Body of pancreas (tissue), 4 donors: ENCODE results near the gene ABI3. TPM values are rescaled to one million over a fixed set of nuclear protein-coding genes. Genes with fewer than 3 reads are reported as not detected.

Experiments used
- ATAC-seq: fragments of 150-250 bp; one replicate; pipeline ENCODE4 v1.9.1; 2016
- DNase-seq, 4 donors: peaks; one replicate each; pipeline ENCODE4 v3.0.0-alpha.2; 2019
- H3K27ac ChIP-seq, 4 donors: fragments of 200-600 bp; sonication (generic); 1 replicate in 3 of 4; 2 replicates in 1 of 4; pipeline versions ENCODE4 v1.5.1 to v1.6.1; 2016 to 2019; ENCODE audit warnings: mild to moderate bottlenecking in 1 of 4, mixed read lengths in 1 of 4, moderate library complexity in 1 of 4
- H3K27me3 ChIP-seq, 2 donors: fragments of 200-600 bp; sonication (generic); one replicate each; pipeline ENCODE4 v1.6.0; 2016; ENCODE audit warnings: mild to moderate bottlenecking in 1 of 2
- H3K36me3 ChIP-seq, 2 donors: fragments of 200-600 bp; sonication (generic); replicated peaks in 1 of 2; 2 replicates each; pipeline ENCODE4 v1.5.1; 2016; ENCODE audit warnings: low read depth in 2 of 2; ENCODE audit not compliant: insufficient read depth in 1 of 2
- H3K4me1 ChIP-seq: fragments of 200-600 bp; sonication (generic); one replicate; pipeline ENCODE4 v1.6.0; 2016
- H3K4me3 ChIP-seq, 2 donors: fragments of 200-600 bp; sonication (generic); 1 replicate in 1 of 2; 2 replicates in 1 of 2; pipeline ENCODE4 v1.5.1; 2016 to 2019
- H3K9me3 ChIP-seq, 3 donors: fragments of 200-600 bp; sonication (generic); 1 replicate in 2 of 3; 2 replicates in 1 of 3; pipeline ENCODE4 v1.5.1; 2016
- POLR2A ChIP-seq, 3 donors: fragments of 450-650 bp; IDR thresholded peaks; one replicate each; pipeline ENCODE4 v1.6.1; 2016; ENCODE audit warnings: antibody characterized with exemption in 3 of 3, mild to moderate bottlenecking in 2 of 3
- WGBS, 2 donors: methylation state at CpG; one replicate each; pipeline ENCODE4 v1.1.5; 2017; 5-methylcytosine and 5-hydroxymethylcytosine counted together
- intact Hi-C: fragments of 100-400 bp; cut with DNase I; formaldehyde crosslinking; loops from one replicate; pipeline ENCODE4 v1.15.1; 2023
- total RNA-seq, 2 donors: library from RNA; depleted of rRNA; stranded (reverse); fragments of >200 nt; gene quantifications; one replicate each; pipeline ENCODE4 v1.1.0, GENCODE V29; 2016
- TF ChIP-seq, protein P1 (sequence below), 7 experiments: fragments of 450-650 bp in 4 of 7; fragments of 200-600 bp in 3 of 7; sonication (generic) in 3 of 7; IDR thresholded peaks; one replicate each; pipeline ENCODE4 v1.5.1; 2016 to 2019; ENCODE audit warnings: antibody characterized with exemption in 7 of 7

Gene ABI3
- total RNA-seq, 2 donors from 2014 or later = 4.9 to 6.3 TPM

DNA sequence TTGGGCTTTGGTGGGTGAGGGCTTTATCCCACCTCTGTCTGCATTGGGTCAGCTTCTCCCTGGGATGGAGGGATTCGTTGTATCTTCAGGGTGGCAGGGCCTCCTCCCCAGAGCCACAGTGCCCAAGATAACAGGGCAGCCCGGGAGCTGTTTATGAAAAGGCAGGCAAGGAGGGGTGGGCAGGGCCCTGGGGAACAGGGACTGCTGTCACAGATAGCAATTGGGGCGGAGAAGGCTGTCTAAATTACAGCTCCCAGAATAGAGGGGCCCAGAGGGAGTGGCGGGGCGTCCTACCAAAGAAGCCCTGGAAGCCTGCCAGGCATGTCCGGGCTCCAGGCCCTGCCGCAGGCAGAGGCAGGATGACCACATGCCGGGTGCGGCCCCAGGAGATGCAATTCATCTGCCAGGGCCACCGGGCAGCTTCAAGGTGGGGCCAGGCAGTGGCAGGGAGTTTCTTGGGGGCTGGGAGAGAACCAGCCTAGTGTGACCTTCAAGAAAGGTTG is 38.8 kb downstream of the ABI3 start:
- intact Hi-C loops = no loop called here
- Histone ChIP-seq H3K27ac (no peak overlapping the region), H3K36me3 (no peaks in the 10 kb centered on the region), H3K27me3 (no peaks in the 10 kb centered on the region), H3K4me3 (no peak overlapping the region), H3K4me1 (no peaks in the 10 kb centered on the region), H3K9me3 (no peaks in the 10 kb centered on the region)
- TF ChIP-seq, protein P1, sequence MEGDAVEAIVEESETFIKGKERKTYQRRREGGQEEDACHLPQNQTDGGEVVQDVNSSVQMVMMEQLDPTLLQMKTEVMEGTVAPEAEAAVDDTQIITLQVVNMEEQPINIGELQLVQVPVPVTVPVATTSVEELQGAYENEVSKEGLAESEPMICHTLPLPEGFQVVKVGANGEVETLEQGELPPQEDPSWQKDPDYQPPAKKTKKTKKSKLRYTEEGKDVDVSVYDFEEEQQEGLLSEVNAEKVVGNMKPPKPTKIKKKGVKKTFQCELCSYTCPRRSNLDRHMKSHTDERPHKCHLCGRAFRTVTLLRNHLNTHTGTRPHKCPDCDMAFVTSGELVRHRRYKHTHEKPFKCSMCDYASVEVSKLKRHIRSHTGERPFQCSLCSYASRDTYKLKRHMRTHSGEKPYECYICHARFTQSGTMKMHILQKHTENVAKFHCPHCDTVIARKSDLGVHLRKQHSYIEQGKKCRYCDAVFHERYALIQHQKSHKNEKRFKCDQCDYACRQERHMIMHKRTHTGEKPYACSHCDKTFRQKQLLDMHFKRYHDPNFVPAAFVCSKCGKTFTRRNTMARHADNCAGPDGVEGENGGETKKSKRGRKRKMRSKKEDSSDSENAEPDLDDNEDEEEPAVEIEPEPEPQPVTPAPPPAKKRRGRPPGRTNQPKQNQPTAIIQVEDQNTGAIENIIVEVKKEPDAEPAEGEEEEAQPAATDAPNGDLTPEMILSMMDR (IDR thresholded peaks at IDR 0.05) = no peak
- no peak for TF ChIP-seq POLR2A (IDR thresholded peaks at IDR 0.05)
- DNase-seq (peak in 1 of 4 donors; percentile 20), ATAC-seq (no peak)
- WGBS, 2 donors = 31 to 43% methylated on average over 4 to 10 of the region's 10 CpGs

DNA sequence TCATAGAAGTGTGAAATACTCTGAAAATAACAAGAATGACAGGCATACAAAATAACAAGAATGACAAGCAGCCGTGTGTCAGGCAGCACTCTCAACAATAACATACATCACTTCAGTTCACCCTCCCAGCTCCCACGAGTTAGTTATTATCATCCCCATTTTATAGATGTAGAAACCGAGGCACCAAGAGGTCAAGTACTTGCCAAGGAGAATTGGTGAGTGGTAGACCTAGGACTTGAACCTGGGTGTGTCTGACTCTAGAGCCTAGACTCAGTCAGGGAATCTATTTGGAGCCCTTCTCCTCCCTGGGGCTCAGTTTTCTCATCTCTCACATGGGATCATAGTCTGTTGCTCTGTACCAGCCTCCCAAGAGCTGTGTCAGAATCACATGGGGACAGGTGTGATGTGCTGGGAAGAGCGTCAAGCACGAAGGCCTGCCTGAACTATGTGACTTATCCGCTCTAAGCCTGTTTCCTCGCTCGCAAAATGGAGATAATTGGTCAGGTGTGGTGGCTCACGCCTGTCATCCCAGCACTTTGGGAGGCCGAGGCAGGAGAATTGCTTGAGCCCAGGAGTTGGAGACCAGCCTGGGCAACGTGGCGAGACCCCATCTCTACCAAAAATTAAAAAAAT is 39.5 kb downstream of the ABI3 start:
- Histone ChIP-seq H3K36me3 (no peaks in the 10 kb centered on the region), H3K4me1 (no peaks in the 10 kb centered on the region), H3K27ac (no peak overlapping the region), H3K27me3 (no peaks in the 10 kb centered on the region), H3K4me3 (no peak overlapping the region), H3K9me3 (no peaks in the 10 kb centered on the region)
- no peak for DNase-seq
- ATAC-seq = no peak
- 80 to 84% methylated on average over 12 of the region's 12 CpGs for WGBS, 2 donors
- no peak for TF ChIP-seq POLR2A (IDR thresholded peaks at IDR 0.05)
- TF ChIP-seq, protein P1 (IDR thresholded peaks at IDR 0.05) = no peak
- intact Hi-C loops = no loop called here

DNA sequence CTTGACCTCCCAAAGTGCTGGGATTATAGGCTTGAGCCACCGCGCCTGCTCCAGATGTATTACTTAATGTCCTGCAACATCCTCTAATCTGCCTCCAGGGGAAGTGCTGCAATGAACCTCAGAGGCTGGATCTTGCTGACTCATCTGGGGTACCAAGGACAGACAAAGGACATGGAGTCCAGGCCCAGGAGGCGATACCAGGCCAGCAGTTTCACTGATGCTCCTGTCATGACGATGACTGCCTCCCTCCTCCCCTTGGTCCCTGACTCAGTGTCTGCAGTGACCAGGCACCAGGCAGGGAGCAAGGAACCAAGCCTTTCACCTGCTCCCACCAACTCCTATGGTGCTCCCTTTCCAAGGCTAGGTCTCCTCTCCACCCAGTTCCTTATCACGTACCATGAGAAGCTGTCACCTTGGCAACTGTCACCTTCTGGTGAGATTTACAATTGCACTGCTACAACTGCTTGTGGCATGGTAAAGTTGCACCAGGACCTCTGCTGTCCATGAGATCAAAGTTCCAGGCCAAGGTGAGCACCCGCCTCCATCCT is 41.7 kb downstream of the ABI3 start:
- H3K36me3 ChIP-seq = no peaks in the 10 kb centered on the region
- intact Hi-C loops = no loop called here
- no peaks in the 10 kb centered on the region for H3K9me3 ChIP-seq
- no peaks in the 10 kb centered on the region for H3K27me3 ChIP-seq
- WGBS, 2 donors = 77 to 79% methylated on average over 6 of the region's 6 CpGs
- DNase-seq (peak in 1 of 4 donors; percentile 34), ATAC-seq (no peak)
- H3K27ac ChIP-seq = no peak overlapping the region
- TF ChIP-seq, protein P1 (IDR thresholded peaks at IDR 0.05) = no peak
- no peak for TF ChIP-seq POLR2A (IDR thresholded peaks at IDR 0.05)
- no peak overlapping the region for H3K4me3 ChIP-seq
- H3K4me1 ChIP-seq = no peaks in the 10 kb centered on the region

DNA sequence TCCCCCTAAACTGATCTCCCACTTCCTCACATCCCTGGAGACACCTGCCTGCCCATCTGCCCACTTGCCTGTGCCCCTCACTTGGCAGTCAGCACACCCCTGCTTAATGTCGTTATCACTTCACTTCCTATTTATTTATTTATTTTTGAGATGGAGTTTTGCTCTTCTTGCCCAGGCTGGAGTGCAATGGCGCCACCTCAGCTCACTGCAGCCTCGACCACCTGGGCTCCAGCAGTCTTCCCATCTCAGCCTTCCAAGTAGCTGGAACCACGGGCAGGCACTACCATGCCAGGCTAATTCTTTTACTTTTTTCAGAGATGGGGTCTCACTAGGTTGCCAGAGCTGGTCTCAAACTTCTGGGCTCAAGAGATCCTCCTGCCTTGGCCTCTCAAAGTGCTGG is 43.6 kb downstream of the ABI3 start:
- ATAC-seq = no peak
- Histone ChIP-seq H3K36me3 (no peaks in the 10 kb centered on the region), H3K9me3 (no peaks in the 10 kb centered on the region), H3K27ac (no peak overlapping the region), H3K27me3 (no peaks in the 10 kb centered on the region), H3K4me3 (no peak overlapping the region), H3K4me1 (no peaks in the 10 kb centered on the region)
- intact Hi-C loops = no loop called here
- DNase-seq = no peak
- 60% methylated on average over 4 of the region's 4 CpGs for WGBS, 2 donors
- TF ChIP-seq, protein P1 (IDR thresholded peaks at IDR 0.05) = no peak
- no peak for TF ChIP-seq POLR2A (IDR thresholded peaks at IDR 0.05)

DNA sequence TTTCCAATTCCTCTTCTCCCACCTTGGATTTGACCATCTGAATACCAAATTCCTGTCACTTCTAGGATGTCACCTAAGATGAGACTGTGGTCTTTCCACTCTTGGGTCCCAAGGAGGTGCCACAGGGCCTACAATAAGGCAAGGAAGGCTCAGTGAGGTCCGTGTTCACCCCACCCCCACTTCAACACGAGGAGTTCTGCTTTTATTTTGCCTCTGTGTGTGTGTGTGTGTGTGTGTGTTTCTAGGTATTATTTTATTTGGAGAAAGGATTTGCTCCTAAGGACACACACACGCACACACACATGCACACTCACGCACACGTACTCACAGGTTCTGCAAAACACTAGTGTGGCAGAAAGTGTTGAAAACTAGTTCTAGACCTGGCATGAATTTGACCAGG is 44.6 kb downstream of the ABI3 start:
- intact Hi-C loops = no loop called here
- DNase-seq (no peak), ATAC-seq (no peak)
- no peak overlapping the region for H3K4me3 ChIP-seq
- H3K9me3 ChIP-seq = no peaks in the 10 kb centered on the region
- no peaks in the 10 kb centered on the region for H3K36me3 ChIP-seq
- no peaks in the 10 kb centered on the region for H3K27me3 ChIP-seq
- TF ChIP-seq, protein P1 (IDR thresholded peaks at IDR 0.05) = no peak
- H3K27ac ChIP-seq = no peak overlapping the region
- WGBS, 2 donors = 67 to 87% methylated on average over 5 of the region's 5 CpGs
- peaks cover 4% of the 10 kb centered on the region for H3K4me1 ChIP-seq
